Stimulated activated CD4-positive, alpha-beta T cell treated with anti-CD3 and anti-CD28 coated beads, TNF-alpha, amount 100 ng/mL, for 1 hour (primary cell): ENCODE data around the gene SEMA3A.
"Not testable (repeated sequence)": the region's sequence is repeated elsewhere in the genome, so short reads cannot be mapped to it uniquely, and the experiment has no call there.

Experiments used
- DNase-seq, 3 donors: peaks; one replicate each; pipeline ENCODE4 v3.0.0-alpha.2; 2020; ENCODE audit warnings: low read depth in 3 of 3, low spot score in 1 of 3

Gene SEMA3A

GRCh38 chr7:84069999-84070500 is 124.5 kb downstream of the SEMA3A start:
- DNase-seq = no peak

- DNase-seq = no peak
Measured at GRCh38 chr7:84069033-84069432, 125.6 kb downstream of the SEMA3A start.

GRCh38 chr7:84062489-84062901 is 132.1 kb downstream of the SEMA3A start:
- not testable (repeated sequence) for DNase-seq

- DNase-seq = no peak
Measured at GRCh38 chr7:84060760-84061261, 133.8 kb downstream of the SEMA3A start.

- no peak for DNase-seq
Measured at GRCh38 chr7:84060000-84060399, 134.6 kb downstream of the SEMA3A start.

GRCh38 chr7:84058311-84059076 is 136.1 kb downstream of the SEMA3A start:
- no peak for DNase-seq

- DNase-seq = no peak
Measured at GRCh38 chr7:84057576-84057975, 137.0 kb downstream of the SEMA3A start.

- no peak for DNase-seq
Measured at GRCh38 chr7:84055904-84056605, 138.5 kb downstream of the SEMA3A start.

GRCh38 chr7:84055199-84055598 is 139.4 kb downstream of the SEMA3A start:
- not testable (repeated sequence) for DNase-seq

- DNase-seq = no peak
Measured at GRCh38 chr7:84049071-84049836, 145.3 kb downstream of the SEMA3A start.

GRCh38 chr7:84047085-84047484 is 147.5 kb downstream of the SEMA3A start:
- DNase-seq = no peak

- DNase-seq = no peak
Measured at GRCh38 chr7:84044834-84045233, 149.8 kb downstream of the SEMA3A start.

GRCh38 chr7:84043661-84044191 is 150.9 kb downstream of the SEMA3A start:
- DNase-seq = no peak

- DNase-seq = no peak
Measured at GRCh38 chr7:84042110-84042539, 152.5 kb downstream of the SEMA3A start.

- no peak for DNase-seq
Measured at GRCh38 chr7:84041649-84042048, 152.9 kb downstream of the SEMA3A start.

GRCh38 chr7:84040355-84040754 is 154.2 kb downstream of the SEMA3A start:
- DNase-seq = no peak

- no peak for DNase-seq
Measured at GRCh38 chr7:84039432-84039831, 155.2 kb downstream of the SEMA3A start.

GRCh38 chr7:84027678-84028077 is 166.9 kb downstream of the SEMA3A start:
- no peak for DNase-seq

GRCh38 chr7:84025332-84025927 is 169.2 kb downstream of the SEMA3A start:
- no peak for DNase-seq

GRCh38 chr7:84022684-84023308 is 171.8 kb downstream of the SEMA3A start:
- DNase-seq = no peak
